ENCODE data around the gene MCM3AP.

The MCM3AP gene

GRCh38 chr21:46252840-46253239 lies 32.6 kb downstream of the MCM3AP start:
- Histone ChIP-seq H3K36me3 (ENCODE audit: control insufficient read depth, low read length) (peaks cover 93% of the 10 kb centered on the region), H3K4me2 (ENCODE audit: low read length) (no peak overlapping the region), H4K20me1 (ENCODE audit: control insufficient read depth, insufficient read depth, low read depth, low read length) (0 out of 2 replicates have a peak, but pooled peaks cover 3% of the 10 kb centered on the region), H3K79me2 (ENCODE audit: control insufficient read depth, low read length) (peaks cover 2% of the 10 kb centered on the region; the same call in 1 of the 2 replicates), H3K27me3 (ENCODE audit: control insufficient read depth, low read length) (no peaks in the 10 kb centered on the region), H3K9me2 (replicated peaks; ENCODE audit: control insufficient read depth, low read length) (no peaks in the 10 kb centered on the region), H3K27ac (ENCODE audit: low read depth, low read length) (no peak overlapping the region), H3F3A (ENCODE audit: control insufficient read depth, insufficient read depth) (peaks cover 11% of the 10 kb centered on the region), H3K4me3 (ENCODE audit: low read length) (no peak overlapping the region), H3K4me1 (ENCODE audit: control insufficient read depth, low read length) (peaks cover 49% of the 10 kb centered on the region), H3K9me3 (ENCODE audit: control insufficient read depth, insufficient read depth, low read length) (no peaks in the 10 kb centered on the region)
- TF ChIP-seq, protein P1, sequence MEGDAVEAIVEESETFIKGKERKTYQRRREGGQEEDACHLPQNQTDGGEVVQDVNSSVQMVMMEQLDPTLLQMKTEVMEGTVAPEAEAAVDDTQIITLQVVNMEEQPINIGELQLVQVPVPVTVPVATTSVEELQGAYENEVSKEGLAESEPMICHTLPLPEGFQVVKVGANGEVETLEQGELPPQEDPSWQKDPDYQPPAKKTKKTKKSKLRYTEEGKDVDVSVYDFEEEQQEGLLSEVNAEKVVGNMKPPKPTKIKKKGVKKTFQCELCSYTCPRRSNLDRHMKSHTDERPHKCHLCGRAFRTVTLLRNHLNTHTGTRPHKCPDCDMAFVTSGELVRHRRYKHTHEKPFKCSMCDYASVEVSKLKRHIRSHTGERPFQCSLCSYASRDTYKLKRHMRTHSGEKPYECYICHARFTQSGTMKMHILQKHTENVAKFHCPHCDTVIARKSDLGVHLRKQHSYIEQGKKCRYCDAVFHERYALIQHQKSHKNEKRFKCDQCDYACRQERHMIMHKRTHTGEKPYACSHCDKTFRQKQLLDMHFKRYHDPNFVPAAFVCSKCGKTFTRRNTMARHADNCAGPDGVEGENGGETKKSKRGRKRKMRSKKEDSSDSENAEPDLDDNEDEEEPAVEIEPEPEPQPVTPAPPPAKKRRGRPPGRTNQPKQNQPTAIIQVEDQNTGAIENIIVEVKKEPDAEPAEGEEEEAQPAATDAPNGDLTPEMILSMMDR (IDR thresholded peaks at IDR 0.05; ENCODE audit: low read depth, low read length, poor library complexity, severe bottlenecking), result no peak
- no peak for TF ChIP-seq EZH2phosphoT487 (IDR thresholded peaks at IDR 0.05; ENCODE audit: borderline replicate concordance, low read length)

DNA sequence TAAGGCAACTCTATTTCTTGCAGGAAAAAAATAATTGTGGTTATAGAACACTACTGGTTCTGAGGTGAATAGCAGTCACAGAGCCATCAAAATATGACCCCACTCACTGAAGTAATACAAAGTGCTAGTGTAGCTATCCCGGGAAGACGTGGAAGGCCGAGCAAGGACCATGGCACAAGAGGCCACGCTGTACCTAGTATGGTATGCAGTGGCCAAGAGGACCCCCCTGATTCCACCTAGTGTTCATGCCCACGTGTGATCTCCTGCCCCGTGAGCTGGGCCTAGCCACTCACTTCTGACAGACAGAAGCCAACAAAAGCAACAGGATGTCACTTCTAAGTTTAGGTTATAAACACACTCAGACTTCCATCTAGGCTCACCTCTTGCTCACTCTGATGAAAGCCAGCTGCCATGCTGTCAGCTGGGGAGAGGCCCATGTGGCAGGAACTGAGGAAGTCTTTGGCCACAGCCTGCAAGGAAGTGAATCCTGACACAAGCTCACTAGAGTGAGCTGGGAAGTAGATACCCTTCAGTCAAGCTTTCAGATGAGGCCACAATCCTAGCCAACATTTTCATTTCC lies 35.2 kb downstream of the MCM3AP start:
- H3K4me2 ChIP-seq (ENCODE audit: low read length), result peak overlapping the region; percentile 43
- H3K9me3 ChIP-seq (ENCODE audit: control insufficient read depth, insufficient read depth, low read length), result no peaks in the 10 kb centered on the region
- no peaks in the 10 kb centered on the region for H3K27me3 ChIP-seq (ENCODE audit: control insufficient read depth, low read length)
- peaks cover 50% of the 10 kb centered on the region for H3K4me1 ChIP-seq (ENCODE audit: control insufficient read depth, low read length)
- H3K27ac ChIP-seq (ENCODE audit: low read depth, low read length), result peak overlapping the region; percentile 59
- peaks cover 2% of the 10 kb centered on the region; the same call in 1 of the 2 replicates for H3K79me2 ChIP-seq (ENCODE audit: control insufficient read depth, low read length)
- H3K36me3 ChIP-seq (ENCODE audit: control insufficient read depth, low read length), result peaks cover 96% of the 10 kb centered on the region
- H3K9me2 ChIP-seq (replicated peaks; ENCODE audit: control insufficient read depth, low read length), result no peaks in the 10 kb centered on the region
- H3K4me3 ChIP-seq (ENCODE audit: low read length), result peak overlapping the region; percentile 12; the same call in 1 of the 2 replicates
- H3F3A ChIP-seq (ENCODE audit: control insufficient read depth, insufficient read depth), result peaks cover 11% of the 10 kb centered on the region
- TF ChIP-seq, protein P1 (IDR thresholded peaks at IDR 0.05; ENCODE audit: low read depth, low read length, poor library complexity, severe bottlenecking), result no peak
- no peak for TF ChIP-seq EZH2phosphoT487 (IDR thresholded peaks at IDR 0.05; ENCODE audit: borderline replicate concordance, low read length)
- H4K20me1 ChIP-seq (ENCODE audit: control insufficient read depth, insufficient read depth, low read depth, low read length), result 0 out of 2 replicates have a peak, but pooled peaks cover 3% of the 10 kb centered on the region

DNA sequence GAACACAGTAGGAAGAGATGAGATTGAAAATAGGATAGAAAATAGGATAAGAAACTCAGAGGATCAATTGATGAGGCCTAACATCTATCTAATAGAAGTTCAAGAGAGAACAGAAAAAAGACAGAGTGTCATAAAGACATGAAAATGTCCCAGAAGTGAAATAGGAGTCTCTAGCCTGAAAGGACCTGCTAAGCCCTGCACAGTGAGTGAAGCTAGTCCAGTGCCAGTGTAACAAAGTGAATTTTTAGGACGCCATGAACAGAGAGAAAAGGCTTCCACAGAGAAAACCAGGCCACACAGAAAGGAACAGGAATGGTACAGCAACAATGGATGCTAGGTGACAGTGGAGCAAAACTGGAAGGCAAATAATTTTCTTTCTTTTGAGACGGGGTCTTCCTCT lies 36.6 kb downstream of the MCM3AP start:
- no peaks in the 10 kb centered on the region for H3K27me3 ChIP-seq (ENCODE audit: control insufficient read depth, low read length)
- H3K27ac ChIP-seq (ENCODE audit: low read depth, low read length), result no peak overlapping the region
- H3K36me3 ChIP-seq (ENCODE audit: control insufficient read depth, low read length), result peaks cover 96% of the 10 kb centered on the region

More for the DNA sequence above, 36.6 kb downstream of the MCM3AP start:
- Histone ChIP-seq H3K9me3 (ENCODE audit: control insufficient read depth, insufficient read depth, low read length) (no peaks in the 10 kb centered on the region), H3K4me1 (ENCODE audit: control insufficient read depth, low read length) (peaks cover 38% of the 10 kb centered on the region), H3K9me2 (replicated peaks; ENCODE audit: control insufficient read depth, low read length) (no peaks in the 10 kb centered on the region), H4K20me1 (ENCODE audit: control insufficient read depth, insufficient read depth, low read depth, low read length) (no peaks in the 10 kb centered on the region), H3K4me3 (ENCODE audit: low read length) (no peak overlapping the region), H3F3A (ENCODE audit: control insufficient read depth, insufficient read depth) (peaks cover 11% of the 10 kb centered on the region), H3K4me2 (ENCODE audit: low read length) (no peak overlapping the region), H3K79me2 (ENCODE audit: control insufficient read depth, low read length) (no peaks in the 10 kb centered on the region; the same call in 1 of the 2 replicates)
- TF ChIP-seq, protein P1 (IDR thresholded peaks at IDR 0.05; ENCODE audit: low read depth, low read length, poor library complexity, severe bottlenecking), result no peak
- no peak for TF ChIP-seq EZH2phosphoT487 (IDR thresholded peaks at IDR 0.05; ENCODE audit: borderline replicate concordance, low read length)

Measured in DOHH2 (cell line).